Dermis microvascular lymphatic vessel endothelial cell (primary cell): Measurements from ENCODE around the gene SPIN2A. TPM values are rescaled to one million over a fixed set of nuclear protein-coding genes. Genes with fewer than 3 reads are reported as not detected.
"Not testable (repeated sequence)": the region's sequence is repeated elsewhere in the genome, so short reads cannot be mapped to it uniquely, and the experiment has no call there.

Source experiments
- DNase-seq, 2 donors: peaks; one replicate each; pipeline versions ENCODE4 v3.0.0 to v3.0.0-alpha.2; 2010; ENCODE audit warnings: low read depth in 2 of 2
- total RNA-seq: library from RNA; depleted of rRNA; stranded (reverse); fragments of >200 nt; gene quantifications from 2 replicates; pipeline ENCODE4 v1.2.1, GENCODE V29; 2014

The SPIN2A gene
- total RNA-seq, 1 donor from 2014 or later, result 0.13 TPM

DNA sequence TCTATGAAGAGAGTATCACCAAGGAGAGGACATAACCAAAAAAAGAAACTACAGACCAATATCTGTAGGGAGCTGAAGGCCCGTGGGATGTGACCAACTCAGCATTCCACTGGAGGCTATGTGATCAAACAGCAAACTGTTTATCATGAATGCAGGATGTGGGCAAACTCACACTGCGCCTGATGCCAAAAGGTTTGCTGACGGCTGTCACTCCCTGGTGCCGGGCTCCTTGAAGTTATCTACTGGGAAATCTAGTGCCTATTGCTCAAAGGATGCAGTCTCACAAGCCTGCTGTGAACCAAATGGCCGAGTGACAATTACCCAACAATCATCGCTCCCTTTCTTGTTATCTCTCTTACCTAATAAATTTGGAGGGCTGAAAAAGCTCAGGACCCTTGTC is 34.3 kb downstream of the SPIN2A start:
- not testable (repeated sequence) for DNase-seq

Other genes starting within 250 kb of the SPIN2A start
- 3.1 and 5.9 TPM in 2 replicates for gene SPIN3, start 141.9 kb downstream of the SPIN2A start, total RNA-seq
- 7.1 and 9.6 TPM in 2 replicates for gene SPIN2B, start 15.8 kb downstream of the SPIN2A start, total RNA-seq
- 0.89 and 1.4 TPM in 2 replicates for gene FAAH2, start 149.3 kb upstream of the SPIN2A start, total RNA-seq